ENCODE data around the gene MAFB. TPM values are rescaled to one million over a fixed set of nuclear protein-coding genes. Genes with fewer than 3 reads are reported as not detected.

Gene MAFB
- total RNA-seq, 1 donor from 2014 or later: 6.1 TPM

DNA sequence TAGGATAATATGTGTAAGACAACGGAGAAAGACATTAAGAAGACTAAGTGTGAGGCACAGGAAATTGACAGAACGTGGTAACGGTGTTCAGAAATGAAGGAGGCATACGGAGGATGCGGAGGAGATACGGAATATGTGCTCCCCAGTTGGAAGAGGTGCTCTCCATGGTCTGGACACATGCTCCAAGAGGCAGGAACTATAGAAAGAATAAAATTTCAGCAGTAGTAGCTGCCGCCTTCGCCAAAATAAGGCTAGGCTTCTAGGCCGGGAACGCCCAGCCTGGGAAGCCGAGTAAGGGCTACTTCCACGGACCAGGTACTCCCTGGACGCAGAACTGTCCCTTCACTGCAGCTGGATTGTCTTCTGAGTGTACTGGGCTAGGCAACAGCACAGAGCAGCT, 7.4 kb downstream of the MAFB start:
- Mint-ChIP-seq H3K9me3 (ENCODE audit: low read depth) (no peaks in the 10 kb centered on the region), H3K4me3 (ENCODE audit: low read depth) (no peak overlapping the region)

DNA sequence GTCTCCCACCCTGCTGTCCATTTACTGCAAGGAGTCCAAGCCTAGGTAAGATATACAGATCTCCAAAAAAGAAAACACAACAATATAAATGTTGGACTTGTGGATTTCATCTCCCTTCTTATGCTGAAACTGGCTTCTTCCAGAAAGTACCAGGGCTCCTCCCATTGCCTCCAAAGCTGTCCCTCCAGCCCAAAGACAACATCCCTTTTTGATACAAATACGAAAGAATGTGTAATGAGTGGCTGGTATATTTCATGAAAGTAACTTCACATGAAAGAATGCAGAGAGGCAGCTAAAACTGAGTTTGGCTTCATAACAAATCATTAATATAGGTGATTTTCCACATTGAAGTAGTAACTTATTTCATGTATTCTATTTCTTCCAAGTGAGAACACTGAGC, 7.9 kb downstream of the MAFB start:
- TF ChIP-seq CTCF (IDR thresholded peaks at IDR 0.05; ENCODE audit: unreplicated experiment): no peak
- peaks cover 84% of the 10 kb centered on the region for H3K27me3 Mint-ChIP-seq
- H3K36me3 Mint-ChIP-seq (ENCODE audit: insufficient read depth): no peaks in the 10 kb centered on the region
- peaks cover 18% of the 10 kb centered on the region for H3K4me1 Mint-ChIP-seq (ENCODE audit: low read depth)
- H3K4me3 Mint-ChIP-seq (ENCODE audit: low read depth): no peak overlapping the region
- no peak overlapping the region for H3K27ac Mint-ChIP-seq
- H3K9me3 Mint-ChIP-seq (ENCODE audit: low read depth): no peaks in the 10 kb centered on the region
- no peak for DNase-seq (ENCODE audit: low spot score, unreplicated experiment)

More for the DNA sequence above, 7.4 kb downstream of the MAFB start:
- Mint-ChIP-seq H3K36me3 (ENCODE audit: insufficient read depth) (no peaks in the 10 kb centered on the region), H3K4me1 (ENCODE audit: low read depth) (peaks cover 15% of the 10 kb centered on the region), H3K27ac (no peak overlapping the region), H3K27me3 (peaks cover 89% of the 10 kb centered on the region)
- no peak for TF ChIP-seq CTCF (IDR thresholded peaks at IDR 0.05; ENCODE audit: unreplicated experiment)
- no peak for DNase-seq (ENCODE audit: low spot score, unreplicated experiment)

DNA sequence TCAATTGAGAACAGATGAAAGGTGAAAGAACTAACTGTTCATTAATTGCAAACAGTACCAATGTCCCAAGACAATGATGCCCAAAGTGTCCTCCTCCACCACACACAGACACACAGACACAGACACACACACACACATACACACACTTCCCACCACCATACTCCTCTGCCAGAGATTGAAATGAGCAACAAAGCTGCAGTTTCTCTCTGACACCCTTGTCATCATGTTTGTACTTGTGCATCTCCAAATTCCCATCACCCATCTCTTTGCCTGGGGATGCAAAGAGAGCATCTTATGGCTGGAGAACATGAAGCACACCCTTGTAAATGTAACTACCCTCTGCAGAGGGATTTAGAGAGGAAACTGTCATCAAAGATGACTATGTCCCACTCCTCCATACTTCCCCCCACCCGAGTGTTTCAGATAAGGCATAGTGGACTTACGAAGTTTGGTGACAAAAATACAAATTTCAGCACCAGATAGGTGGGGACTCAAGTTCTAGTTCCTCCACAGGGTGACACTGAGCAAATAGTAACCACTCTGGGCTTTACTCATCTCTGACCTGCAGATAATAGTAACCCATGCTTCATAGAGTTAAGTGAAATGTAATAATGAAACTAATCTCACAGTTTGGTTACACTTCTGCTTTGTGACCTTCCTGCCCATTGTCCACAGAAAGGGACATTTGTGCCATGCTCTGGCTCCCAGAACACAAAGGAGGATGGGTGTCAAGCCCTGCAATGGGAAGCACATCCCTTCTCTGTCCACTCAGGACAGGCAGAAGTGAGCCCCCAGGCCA, 8.7 kb downstream of the MAFB start:
- H3K36me3 Mint-ChIP-seq (ENCODE audit: insufficient read depth): no peaks in the 10 kb centered on the region
- peaks cover 80% of the 10 kb centered on the region for H3K27me3 Mint-ChIP-seq
- H3K9me3 Mint-ChIP-seq (ENCODE audit: low read depth): no peaks in the 10 kb centered on the region
- TF ChIP-seq CTCF (IDR thresholded peaks at IDR 0.05; ENCODE audit: unreplicated experiment): no peak
- no peak overlapping the region for H3K4me3 Mint-ChIP-seq (ENCODE audit: low read depth)
- H3K4me1 Mint-ChIP-seq (ENCODE audit: low read depth): peaks cover 23% of the 10 kb centered on the region
- DNase-seq (ENCODE audit: low spot score, unreplicated experiment): no peak
- no peak overlapping the region for H3K27ac Mint-ChIP-seq

DNA sequence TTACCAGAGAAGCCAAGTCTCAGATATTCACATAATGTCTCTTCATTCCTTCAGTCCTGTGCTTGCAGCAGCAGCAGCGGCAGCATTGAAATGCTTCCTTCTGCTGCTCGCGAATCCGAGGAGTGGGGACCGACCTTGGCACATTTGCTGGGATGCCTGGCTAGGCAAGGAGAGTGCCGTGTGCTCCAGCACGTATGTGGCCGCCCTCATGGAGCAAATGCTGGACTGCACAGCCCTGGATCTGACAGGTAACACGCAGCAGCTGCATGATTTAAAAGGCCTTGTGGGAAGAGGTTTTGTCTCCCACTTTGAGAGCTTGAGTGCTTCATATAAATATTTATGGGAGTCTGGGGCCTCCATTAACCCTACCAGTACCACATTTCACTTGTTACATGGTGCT, 9.9 kb downstream of the MAFB start:
- DNase-seq (ENCODE audit: low spot score, unreplicated experiment): no peak
- no peak for TF ChIP-seq CTCF (IDR thresholded peaks at IDR 0.05; ENCODE audit: unreplicated experiment)
- Mint-ChIP-seq H3K4me3 (ENCODE audit: low read depth) (no peak overlapping the region), H3K36me3 (ENCODE audit: insufficient read depth) (no peaks in the 10 kb centered on the region), H3K27me3 (peaks cover 68% of the 10 kb centered on the region), H3K4me1 (ENCODE audit: low read depth) (peaks cover 23% of the 10 kb centered on the region), H3K9me3 (ENCODE audit: low read depth) (no peaks in the 10 kb centered on the region), H3K27ac (no peak overlapping the region)

DNA sequence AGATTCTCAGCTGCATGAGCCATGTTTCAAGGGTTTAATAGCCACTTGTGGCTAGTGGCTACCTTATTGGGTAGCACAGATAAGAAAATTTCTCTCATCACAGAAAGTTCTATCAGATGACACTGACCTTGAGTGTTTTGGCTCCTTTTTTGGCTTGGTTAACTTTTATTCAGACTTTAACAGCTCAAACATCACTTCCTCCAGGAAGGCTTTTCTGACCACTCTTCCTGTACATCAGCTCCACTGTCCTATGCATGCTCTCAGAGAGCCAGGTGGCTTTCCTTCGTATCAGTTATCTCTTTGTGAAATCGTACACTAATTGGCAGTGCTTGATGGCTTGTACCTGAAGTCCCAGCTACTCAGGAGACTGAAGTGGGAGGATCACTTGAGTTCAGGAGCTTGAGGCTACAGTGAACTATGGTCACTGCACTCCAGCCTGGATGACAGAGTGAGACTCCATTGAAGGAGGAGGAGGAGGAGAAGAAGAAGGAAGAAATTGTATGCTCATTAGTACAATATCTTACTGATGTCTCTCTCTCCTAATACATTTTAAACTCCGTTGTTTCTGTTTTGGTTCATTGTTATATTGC, 10.7 kb downstream of the MAFB start:
- Mint-ChIP-seq H3K4me1 (ENCODE audit: low read depth) (peaks cover 26% of the 10 kb centered on the region), H3K27ac (no peak overlapping the region), H3K36me3 (ENCODE audit: insufficient read depth) (no peaks in the 10 kb centered on the region), H3K4me3 (ENCODE audit: low read depth) (no peak overlapping the region), H3K27me3 (peaks cover 66% of the 10 kb centered on the region), H3K9me3 (ENCODE audit: low read depth) (no peaks in the 10 kb centered on the region)
- DNase-seq (ENCODE audit: low spot score, unreplicated experiment): no peak
- TF ChIP-seq CTCF (IDR thresholded peaks at IDR 0.05; ENCODE audit: unreplicated experiment): no peak

Data from progenitor cell of endocrine pancreas (in vitro differentiated cells).